Kidney epithelial cell (primary cell): ENCODE data around the gene ZNF485. TPM values are rescaled to one million over a fixed set of nuclear protein-coding genes. Genes with fewer than 3 reads are reported as not detected.
"Not testable (repeated sequence)": the region's sequence is repeated elsewhere in the genome, so short reads cannot be mapped to it uniquely, and the experiment has no call there.

Experiments
- DNase-seq: peaks from one replicate; pipeline ENCODE4 v3.0.0-alpha.2; 2010; ENCODE audit warnings: low read depth
- H3K27me3 ChIP-seq: 2 replicates; pipeline ENCODE4 v1.6.0; 2011; ENCODE audit warnings: low read length; ENCODE audit not compliant: control insufficient read depth, insufficient read depth
- H3K36me3 ChIP-seq: 2 replicates; pipeline ENCODE4 v1.5.1; 2011; ENCODE audit warnings: low read length; ENCODE audit not compliant: control insufficient read depth, insufficient read depth
- H3K4me3 ChIP-seq: 2 replicates; pipeline ENCODE4 v1.5.1; 2011; ENCODE audit warnings: low read depth, mild to moderate bottlenecking, control low read depth, low read length
- total RNA-seq: library from RNA; depleted of rRNA; stranded (reverse); fragments of >200 nt; gene quantifications from 2 replicates; pipeline ENCODE4 v1.2.3, GENCODE V29; 2015
- TF ChIP-seq, protein P1 (sequence below): IDR thresholded peaks from 2 replicates; pipeline ENCODE4 v1.5.1; 2011; ENCODE audit warnings: mild to moderate bottlenecking, moderate library complexity, low read length, control low read depth, inconsistent platforms; ENCODE audit not compliant: insufficient read depth, poor library complexity, severe bottlenecking

Gene ZNF485
- total RNA-seq, 1 donor from 2014 or later, result 5.4 TPM

DNA sequence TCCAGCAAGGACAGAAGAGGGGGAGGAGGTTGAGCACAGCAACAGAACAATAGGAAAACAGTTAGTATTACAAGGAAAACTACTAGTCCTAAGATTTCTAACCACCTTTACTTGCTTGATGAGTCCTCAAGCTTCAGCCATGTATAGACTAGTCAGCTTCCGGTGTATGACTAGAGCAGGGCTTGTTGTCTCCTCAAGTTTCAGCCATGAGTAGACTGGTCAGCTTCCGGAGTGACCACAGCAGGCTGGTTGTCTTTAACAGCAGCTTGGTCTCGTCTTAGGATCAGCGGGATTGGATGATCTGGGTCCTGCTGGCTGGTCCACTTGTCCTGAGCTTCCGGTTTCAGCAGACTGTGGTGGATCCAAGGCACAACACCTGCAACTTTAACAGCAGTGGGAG is 21.2 kb upstream of the ZNF485 start:
- Histone ChIP-seq H3K27me3 (no peaks in the 10 kb centered on the region), H3K4me3 (no peak overlapping the region), H3K36me3 (no peaks in the 10 kb centered on the region)
- no peak for DNase-seq
- TF ChIP-seq, protein P1, sequence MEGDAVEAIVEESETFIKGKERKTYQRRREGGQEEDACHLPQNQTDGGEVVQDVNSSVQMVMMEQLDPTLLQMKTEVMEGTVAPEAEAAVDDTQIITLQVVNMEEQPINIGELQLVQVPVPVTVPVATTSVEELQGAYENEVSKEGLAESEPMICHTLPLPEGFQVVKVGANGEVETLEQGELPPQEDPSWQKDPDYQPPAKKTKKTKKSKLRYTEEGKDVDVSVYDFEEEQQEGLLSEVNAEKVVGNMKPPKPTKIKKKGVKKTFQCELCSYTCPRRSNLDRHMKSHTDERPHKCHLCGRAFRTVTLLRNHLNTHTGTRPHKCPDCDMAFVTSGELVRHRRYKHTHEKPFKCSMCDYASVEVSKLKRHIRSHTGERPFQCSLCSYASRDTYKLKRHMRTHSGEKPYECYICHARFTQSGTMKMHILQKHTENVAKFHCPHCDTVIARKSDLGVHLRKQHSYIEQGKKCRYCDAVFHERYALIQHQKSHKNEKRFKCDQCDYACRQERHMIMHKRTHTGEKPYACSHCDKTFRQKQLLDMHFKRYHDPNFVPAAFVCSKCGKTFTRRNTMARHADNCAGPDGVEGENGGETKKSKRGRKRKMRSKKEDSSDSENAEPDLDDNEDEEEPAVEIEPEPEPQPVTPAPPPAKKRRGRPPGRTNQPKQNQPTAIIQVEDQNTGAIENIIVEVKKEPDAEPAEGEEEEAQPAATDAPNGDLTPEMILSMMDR, result no peak

DNA sequence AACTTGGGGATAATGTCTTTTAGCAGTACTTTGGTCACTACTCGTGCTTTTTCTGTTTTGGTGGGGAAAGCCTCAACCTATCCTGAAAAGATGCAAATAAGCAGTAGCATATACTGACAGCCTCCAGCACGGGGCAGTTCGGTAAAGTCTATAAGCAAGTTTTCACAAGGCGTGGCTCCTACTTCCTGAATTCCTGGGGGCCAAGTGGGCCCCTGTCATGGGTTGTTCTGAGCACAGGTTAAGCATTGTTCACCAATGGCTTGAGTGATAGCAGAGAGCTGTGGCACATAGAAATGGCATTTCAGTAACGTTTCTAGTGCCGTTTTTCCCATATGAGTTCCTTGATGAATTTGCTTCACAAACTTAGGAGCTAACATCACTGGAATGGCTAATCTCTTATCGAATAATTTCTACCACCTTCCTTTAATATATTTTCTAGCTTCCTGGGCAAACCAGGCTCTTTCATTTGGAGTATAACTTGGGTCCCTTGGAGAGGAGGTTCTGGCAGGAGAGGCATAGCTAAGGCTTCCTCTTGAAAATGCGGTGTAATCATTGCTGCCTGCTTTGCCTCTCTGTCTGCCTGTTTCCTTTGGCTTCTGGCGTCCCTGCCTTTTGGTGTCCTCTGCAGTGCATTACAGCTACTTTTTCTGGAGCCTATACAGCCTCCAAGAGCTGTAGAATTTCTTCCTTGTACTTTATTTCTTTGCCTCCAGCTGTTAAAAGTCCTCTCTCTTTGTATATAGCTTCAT is 20.1 kb upstream of the ZNF485 start:
- Histone ChIP-seq H3K4me3 (no peak overlapping the region), H3K36me3 (no peaks in the 10 kb centered on the region), H3K27me3 (no peaks in the 10 kb centered on the region)
- DNase-seq, result no peak
- TF ChIP-seq, protein P1, result no peak

DNA sequence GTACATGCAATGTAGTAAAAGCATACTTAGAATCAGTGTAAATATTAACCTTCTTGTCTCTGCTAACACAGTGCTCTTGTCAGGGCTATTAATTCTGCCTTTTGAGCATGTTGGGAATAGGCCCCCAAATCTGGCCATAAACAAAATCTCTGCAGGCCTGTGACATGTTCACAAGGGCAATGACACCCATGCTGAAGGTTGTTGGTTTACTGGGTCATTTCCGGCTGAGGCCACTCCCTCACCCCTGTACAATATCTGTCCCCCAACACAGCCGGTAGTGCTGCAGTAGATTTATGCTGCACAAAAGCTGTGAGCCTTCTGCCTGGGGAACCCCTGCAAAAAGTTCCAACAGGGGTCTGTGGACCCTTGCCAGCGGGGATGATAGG is 19.5 kb upstream of the ZNF485 start:
- H3K4me3 ChIP-seq, H3K27me3 ChIP-seq, DNase-seq, H3K36me3 ChIP-seq: not testable (repeated sequence)

DNA sequence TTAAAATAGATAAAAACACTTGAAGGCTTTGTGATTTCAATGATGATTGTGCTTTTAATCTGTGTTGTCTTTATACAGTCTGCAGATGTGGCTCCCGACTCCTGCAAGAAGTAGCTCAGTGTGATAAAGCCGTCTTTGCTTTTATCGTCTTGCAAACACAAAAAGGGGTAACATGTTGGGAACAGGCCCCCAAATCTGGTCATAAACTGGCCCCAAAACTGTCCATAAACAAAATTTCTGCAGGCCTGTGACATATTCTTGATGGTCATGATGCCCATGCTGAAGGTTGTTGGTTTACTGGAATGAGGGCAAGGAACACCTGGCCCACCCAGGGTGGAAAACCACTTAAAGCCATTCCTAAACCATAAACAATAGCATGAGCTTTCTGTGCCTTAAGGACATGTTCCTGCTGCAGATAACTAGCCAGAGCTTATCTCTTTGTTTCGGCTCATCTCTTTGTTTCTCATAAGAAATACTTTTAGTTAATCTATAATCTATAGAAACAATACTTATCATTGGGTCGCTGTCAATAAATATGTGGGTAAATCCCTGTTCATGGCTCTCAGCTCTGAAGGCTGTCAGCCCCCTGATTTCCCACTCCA is 14.8 kb upstream of the ZNF485 start:
- no peaks in the 10 kb centered on the region for H3K27me3 ChIP-seq
- no peak for DNase-seq
- TF ChIP-seq, protein P1, result no peak
- no peaks in the 10 kb centered on the region for H3K36me3 ChIP-seq
- no peak overlapping the region for H3K4me3 ChIP-seq

DNA sequence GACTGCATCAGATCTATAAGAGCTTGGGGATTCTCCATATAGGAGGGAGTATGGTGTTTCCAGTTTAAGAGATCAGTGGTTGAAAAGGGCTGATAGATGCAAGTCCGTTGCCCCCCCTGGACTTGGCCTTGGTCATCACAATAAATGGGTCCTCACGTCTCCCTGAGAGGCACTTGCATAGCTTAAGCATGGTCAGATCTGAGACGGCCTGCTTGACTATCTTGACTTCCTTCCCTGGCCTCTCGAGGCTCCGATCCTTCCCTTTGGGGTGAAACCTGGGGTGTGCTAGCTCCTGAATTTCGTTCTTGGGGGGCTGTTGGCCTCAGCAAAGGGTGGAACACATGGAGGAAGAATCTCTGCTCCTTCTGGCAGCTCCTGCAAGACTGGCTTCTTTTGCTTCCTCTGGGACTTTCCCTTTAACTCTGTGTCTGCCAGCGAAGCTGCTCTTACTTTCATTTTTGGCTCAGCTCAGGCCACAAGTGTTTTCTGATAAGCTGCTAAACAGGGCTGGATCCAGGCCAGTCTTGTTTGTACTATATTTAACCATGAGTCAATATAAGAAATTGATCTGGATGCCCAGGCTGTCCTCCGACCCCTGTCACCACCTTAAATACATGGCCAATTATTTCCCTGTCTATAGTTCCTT is 11.2 kb upstream of the ZNF485 start:
- H3K27me3 ChIP-seq, result no peaks in the 10 kb centered on the region
- TF ChIP-seq, protein P1, result no peak
- H3K36me3 ChIP-seq, result no peaks in the 10 kb centered on the region
- H3K4me3 ChIP-seq, result no peak overlapping the region
- no peak for DNase-seq

DNA sequence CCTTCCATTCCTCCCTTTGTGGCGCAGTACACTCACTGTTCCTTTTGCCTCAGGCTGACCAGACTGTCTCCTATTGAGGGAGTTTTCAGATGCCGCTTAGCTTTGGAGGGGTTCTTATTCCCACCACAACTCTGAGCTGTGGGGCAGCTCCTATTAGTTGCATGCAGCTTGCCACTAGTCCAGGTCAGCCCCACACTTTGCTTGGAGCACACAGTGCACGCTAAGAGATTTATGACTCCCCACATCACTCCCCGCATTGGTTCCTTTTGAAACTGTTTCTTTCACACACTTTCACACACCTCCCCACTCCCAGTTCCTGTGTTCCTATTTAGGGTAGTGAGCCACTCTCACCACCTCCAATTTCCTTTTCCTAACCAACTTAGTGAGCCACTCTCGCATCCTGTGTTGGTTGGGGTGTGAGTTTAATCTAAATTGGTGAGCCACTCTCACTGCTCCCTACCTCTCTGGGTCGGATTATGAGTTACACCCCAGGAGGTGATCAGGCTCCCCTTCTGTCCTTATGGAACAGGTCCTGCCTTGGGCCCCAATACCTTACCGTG is 10.4 kb upstream of the ZNF485 start:
- no peaks in the 10 kb centered on the region for H3K36me3 ChIP-seq
- TF ChIP-seq, protein P1, result no peak
- H3K4me3 ChIP-seq, result no peak overlapping the region
- no peak for DNase-seq
- no peaks in the 10 kb centered on the region for H3K27me3 ChIP-seq
